Stimulated activated CD4-positive, alpha-beta T cell treated with anti-CD3 and anti-CD28 coated beads, Interleukin-12 subunit alpha, Interleukin-12 subunit beta, amount 100 ng/mL, for 48 hours (primary cell): ENCODE results near the gene RIN2.
"Not testable (repeated sequence)": the region's sequence is repeated elsewhere in the genome, so short reads cannot be mapped to it uniquely, and the experiment has no call there.

Experiments
- DNase-seq, 3 donors: peaks; one replicate each; pipeline ENCODE4 v3.0.0-alpha.2; 2020; ENCODE audit warnings: low read depth in 2 of 3, low spot score in 1 of 3

Gene RIN2

DNA sequence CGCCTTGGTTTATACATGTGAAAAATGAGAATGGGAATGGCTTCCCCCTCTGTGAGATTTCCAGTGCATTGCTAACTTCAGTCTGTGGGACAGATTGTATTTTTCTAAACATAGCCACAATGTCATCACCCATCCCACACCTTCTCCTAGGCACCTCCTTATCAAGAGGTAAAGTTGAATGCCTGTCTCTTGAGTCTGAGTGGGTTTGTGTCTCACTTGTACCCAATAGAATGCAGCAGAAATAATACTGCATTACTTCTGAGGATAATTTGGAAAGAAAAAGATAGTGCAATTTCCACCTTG is 27.9 kb downstream of the RIN2 start:
- no peak for DNase-seq

- no peak for DNase-seq
These were observed 28.3 kb downstream of the RIN2 start for GRCh38 chr20:19786311-19786710.

GRCh38 chr20:19787366-19787765 is 29.3 kb downstream of the RIN2 start:
- no peak for DNase-seq

- DNase-seq: no peak
These were observed 31.0 kb downstream of the RIN2 start for GRCh38 chr20:19789009-19789408.

DNA sequence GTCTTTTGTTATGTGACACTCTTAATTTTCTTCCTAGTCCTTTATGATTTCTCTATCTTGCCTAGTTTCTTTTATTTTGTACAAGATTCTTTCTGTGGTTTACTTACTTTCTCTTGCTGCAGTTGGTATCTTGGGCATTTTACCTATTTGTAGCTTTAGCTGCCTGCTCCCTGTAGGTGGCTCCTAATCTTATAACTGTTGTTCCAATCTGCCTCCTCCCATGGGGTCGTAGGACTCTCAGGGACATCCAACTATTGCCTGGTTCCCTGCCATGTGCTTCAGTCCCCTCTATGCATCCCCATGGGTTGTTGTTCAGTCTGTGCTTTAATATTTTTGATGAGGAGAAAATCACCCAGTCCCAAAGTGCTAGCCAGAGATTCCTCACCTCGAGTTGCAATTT is 31.4 kb downstream of the RIN2 start:
- no peak for DNase-seq

DNA sequence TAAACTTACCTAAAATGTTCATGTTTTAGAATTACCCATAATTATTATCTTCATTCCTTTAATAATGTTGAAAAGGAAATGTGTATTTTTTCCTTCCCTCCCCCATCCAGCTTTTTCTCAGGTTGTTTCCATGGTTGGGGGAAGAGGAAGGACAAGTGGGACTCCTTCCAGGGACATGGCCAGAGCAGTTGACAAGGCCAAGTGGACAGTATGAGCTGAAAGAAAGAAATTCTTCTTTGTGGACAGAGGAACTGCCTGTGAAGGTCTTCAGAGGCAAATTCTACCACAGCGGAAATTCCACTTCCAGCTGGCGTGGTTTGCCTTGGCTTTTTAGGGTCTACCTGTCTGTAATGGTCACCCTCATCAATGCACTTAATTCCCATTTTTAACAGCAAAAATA is 33.8 kb downstream of the RIN2 start:
- no peak for DNase-seq

GRCh38 chr20:19793716-19794115 is 35.7 kb downstream of the RIN2 start:
- DNase-seq: no peak

GRCh38 chr20:19794941-19795340 is 36.9 kb downstream of the RIN2 start:
- no peak for DNase-seq

DNA sequence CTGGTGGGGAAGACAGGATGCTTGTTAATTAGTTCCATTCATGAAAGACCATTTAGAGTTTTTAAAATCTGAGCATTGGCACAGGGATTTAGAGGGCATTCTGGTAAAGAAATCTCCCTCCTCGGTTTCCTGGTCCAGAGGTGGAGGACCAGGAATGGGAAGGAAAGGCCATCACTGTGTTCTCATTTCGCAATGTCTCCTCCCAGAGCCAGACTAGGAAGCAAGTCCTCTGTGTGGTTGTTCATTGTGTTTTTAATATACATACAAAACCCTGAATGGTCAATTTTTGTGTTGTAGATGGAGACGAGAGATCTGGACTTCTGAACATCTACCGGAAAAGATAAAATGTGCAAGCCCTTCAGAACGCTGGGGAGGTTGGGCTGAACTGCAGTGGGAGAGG is 41.3 kb downstream of the RIN2 start:
- no peak for DNase-seq

DNA sequence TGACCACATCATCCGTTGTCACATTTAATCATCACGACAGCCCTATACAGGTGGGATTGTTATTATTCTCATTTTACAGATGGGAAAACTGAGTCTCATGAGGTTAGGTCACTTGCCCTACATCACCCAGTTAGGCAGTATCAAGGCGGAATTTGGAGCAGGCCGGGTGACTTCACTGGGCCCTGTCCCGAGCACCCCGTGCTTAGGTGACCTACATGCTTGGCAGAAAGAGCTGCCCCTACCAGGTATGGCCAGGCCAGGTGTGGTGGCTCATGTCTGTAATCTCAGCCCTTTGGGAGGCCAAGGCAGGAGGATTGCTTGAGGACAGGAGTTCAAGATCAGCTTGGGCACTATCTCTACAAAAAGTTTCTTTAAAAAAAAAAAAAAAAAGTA is 44.0 kb downstream of the RIN2 start:
- DNase-seq: no peak

DNA sequence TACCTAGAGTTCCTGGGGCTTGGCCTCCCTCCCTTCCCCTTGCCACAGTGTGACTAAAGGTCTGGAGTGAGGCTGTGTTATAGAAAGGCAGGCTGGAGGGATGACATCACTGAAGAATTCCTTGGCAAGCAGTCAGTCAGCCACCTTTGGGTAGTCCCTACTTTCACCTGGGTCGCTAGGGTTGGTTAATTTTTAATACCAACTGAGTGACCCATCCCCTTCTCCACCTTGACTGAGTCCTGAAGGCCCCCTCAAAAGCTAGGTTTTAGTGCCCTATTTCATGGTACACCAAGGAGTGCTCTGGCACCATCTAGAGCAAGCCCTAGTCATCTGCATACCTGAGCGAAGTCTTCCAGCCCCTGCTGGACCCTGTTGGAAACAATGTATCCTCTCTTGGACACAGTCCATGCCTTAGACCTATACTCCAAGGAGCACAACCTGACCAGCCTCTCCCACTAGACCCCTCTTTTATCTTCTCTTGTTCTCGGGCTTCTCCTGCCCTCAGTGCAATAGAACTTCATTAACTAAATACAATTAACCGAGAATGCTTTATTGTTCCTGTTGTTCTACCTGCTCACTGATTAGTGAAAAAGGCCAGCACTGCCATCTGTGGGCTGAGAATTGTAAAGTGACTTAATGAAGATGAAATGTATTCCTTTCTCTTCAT is 44.6 kb downstream of the RIN2 start:
- no peak for DNase-seq

- DNase-seq: not testable (repeated sequence)
These were observed 48.2 kb downstream of the RIN2 start for GRCh38 chr20:19806276-19806675.

DNA sequence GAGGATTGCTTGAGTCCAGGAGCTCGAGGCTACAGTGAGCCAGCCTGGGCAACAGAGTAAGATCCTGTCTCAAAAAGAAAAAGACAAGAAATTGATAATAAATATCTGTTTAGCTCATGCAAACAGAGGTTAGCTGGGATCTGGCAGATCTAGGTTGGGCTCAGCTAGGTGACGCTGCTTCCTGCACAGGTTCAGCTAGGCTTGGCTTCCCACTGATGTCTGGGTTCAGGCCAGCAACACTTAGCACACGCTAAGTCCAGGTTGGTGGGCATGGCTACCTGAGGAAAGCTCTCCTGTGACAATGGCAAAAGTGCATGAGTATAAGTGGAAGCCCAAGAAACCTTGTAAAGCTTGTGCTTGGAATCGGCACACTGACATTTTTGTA is 48.7 kb downstream of the RIN2 start:
- DNase-seq: no peak

- no peak for DNase-seq
These were observed 49.3 kb downstream of the RIN2 start for GRCh38 chr20:19807191-19807945.
